Measurements from ENCODE around the gene KHDC4. TPM values are rescaled to one million over a fixed set of nuclear protein-coding genes. Genes with fewer than 3 reads are reported as not detected.

KHDC4 gene
- total and polyA plus RNA-seq, 2 of the 4 experiments (the other 2 are of a cell fraction) = 28.0 to 29.9 TPM

DNA sequence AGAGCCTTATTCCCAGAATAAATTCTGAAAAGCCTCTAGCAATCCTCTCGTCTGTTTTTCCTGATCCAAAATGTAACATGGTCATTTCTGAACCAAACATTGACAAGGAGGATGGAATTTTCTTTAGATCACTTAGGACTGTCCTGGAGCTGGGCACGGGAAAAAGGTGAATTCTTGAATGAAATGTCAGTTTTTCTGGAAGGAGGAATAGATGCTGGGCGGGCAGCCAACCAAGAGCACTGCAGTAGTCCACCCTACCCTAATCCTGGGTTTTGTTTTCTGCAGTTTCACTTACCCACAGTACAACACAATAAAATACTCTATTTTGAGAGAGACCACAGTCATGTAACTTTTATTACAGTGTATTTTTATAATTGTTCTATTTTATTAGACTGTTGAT, 44.0 kb downstream of the KHDC4 start:
- Histone ChIP-seq H4K5ac (ENCODE audit: low read depth, low read length) (0 out of 2 replicates have a peak overlapping the region, but pooled peaks have one; percentile 38), H2BK5ac (ENCODE audit: low read depth, low read length, poor library complexity, severe bottlenecking) (peak overlapping the region; percentile 93), H2AK9ac (replicated peaks; ENCODE audit: low read depth, low read length, poor library complexity) (no peak overlapping the region), H3K56ac (ENCODE audit: extremely low read depth, insufficient read depth, low read length) (no peak overlapping the region), H2BK120ac (ENCODE audit: low read depth, low read length) (peak overlapping the region; percentile 63; the same call in 1 of the 2 replicates), H3K18ac (ENCODE audit: low read depth, low read length) (peak overlapping the region; percentile 48; the same call in 1 of the 2 replicates), H3K4ac (ENCODE audit: low read depth, low read length) (peak overlapping the region; percentile 51; the same call in 1 of the 2 replicates), H3K4me2 (ENCODE audit: low read depth, low read length) (no peak overlapping the region), H3K79me1 (ENCODE audit: low read depth in 1 of 2, low read length in 2 of 2) (peaks cover 0 to 9% of the 10 kb centered on the region in 2 experiments; a peak in 2 of 4 replicates), H4K8ac (ENCODE audit: low read depth in 2 of 2, low read length in 2 of 2) (peak overlapping the region in 1 of 2 experiments; percentile 41; a peak in 2 of 4 replicates), H2AK5ac (ENCODE audit: low read depth, low read length) (peak overlapping the region; percentile 82; the same call in 1 of the 2 replicates), H2BK20ac (ENCODE audit: low read depth, low read length) (peak overlapping the region; percentile 53; the same call in 1 of the 2 replicates), H4K20me1 (ENCODE audit: insufficient read depth, low read length) (no peaks in the 10 kb centered on the region; the same call in 1 of the 2 replicates), H3K36me3 (ENCODE audit: control insufficient read depth, insufficient read depth, low read length) (peaks cover under 1% of the 10 kb centered on the region; the same call in 1 of the 2 replicates), H3K4me1 (ENCODE audit: control insufficient read depth, insufficient read depth, low read length) (peaks cover 19% of the 10 kb centered on the region), H3K23ac (ENCODE audit: low read depth, low read length) (no peak overlapping the region), H3K4me3 (ENCODE audit: insufficient read depth, low read depth, low read length) (no peak overlapping the region), H3K9me3 (ENCODE audit: control insufficient read depth, insufficient read depth, low read length) (no peaks in the 10 kb centered on the region), H3K9me1 (ENCODE audit: insufficient read depth, low read length) (peaks cover 6% of the 10 kb centered on the region), H4K91ac (ENCODE audit: insufficient read depth, low read depth, low read length) (peak overlapping the region; percentile 60; the same call in 1 of the 2 replicates), H2AFZ (replicated peaks; ENCODE audit: low read length, poor library complexity) (no peak overlapping the region), H3K9ac (ENCODE audit: low read depth, low read length) (no peak overlapping the region), H2BK15ac (ENCODE audit: low read depth, low read length) (peak overlapping the region; percentile 36; the same call in 1 of the 3 replicates), H3K14ac (replicated peaks; ENCODE audit: low read depth, low read length) (peak overlapping the region; percentile 48; the same call in 1 of the 2 replicates), H3K27ac (ENCODE audit: insufficient read depth, low read length) (peak overlapping the region; percentile 48; the same call in 1 of the 2 replicates), H3K27me3 (ENCODE audit: control insufficient read depth, insufficient read depth, low read length) (no peaks in the 10 kb centered on the region)
- TF ChIP-seq RAD21 (IDR thresholded peaks at IDR 0.05; ENCODE audit: low read length) = no peak
- no peak for TF ChIP-seq RFX5 (IDR thresholded peaks at IDR 0.05; ENCODE audit: low read depth, low read length)
- TF ChIP-seq MAFK (IDR thresholded peaks at IDR 0.05; ENCODE audit: low read depth, low read length) = no peak
- TF ChIP-seq, protein P1, sequence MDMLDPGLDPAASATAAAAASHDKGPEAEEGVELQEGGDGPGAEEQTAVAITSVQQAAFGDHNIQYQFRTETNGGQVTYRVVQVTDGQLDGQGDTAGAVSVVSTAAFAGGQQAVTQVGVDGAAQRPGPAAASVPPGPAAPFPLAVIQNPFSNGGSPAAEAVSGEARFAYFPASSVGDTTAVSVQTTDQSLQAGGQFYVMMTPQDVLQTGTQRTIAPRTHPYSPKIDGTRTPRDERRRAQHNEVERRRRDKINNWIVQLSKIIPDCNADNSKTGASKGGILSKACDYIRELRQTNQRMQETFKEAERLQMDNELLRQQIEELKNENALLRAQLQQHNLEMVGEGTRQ (IDR thresholded peaks at IDR 0.05; ENCODE audit: low read depth, low read length) = no peak
- TF ChIP-seq, protein P2, sequence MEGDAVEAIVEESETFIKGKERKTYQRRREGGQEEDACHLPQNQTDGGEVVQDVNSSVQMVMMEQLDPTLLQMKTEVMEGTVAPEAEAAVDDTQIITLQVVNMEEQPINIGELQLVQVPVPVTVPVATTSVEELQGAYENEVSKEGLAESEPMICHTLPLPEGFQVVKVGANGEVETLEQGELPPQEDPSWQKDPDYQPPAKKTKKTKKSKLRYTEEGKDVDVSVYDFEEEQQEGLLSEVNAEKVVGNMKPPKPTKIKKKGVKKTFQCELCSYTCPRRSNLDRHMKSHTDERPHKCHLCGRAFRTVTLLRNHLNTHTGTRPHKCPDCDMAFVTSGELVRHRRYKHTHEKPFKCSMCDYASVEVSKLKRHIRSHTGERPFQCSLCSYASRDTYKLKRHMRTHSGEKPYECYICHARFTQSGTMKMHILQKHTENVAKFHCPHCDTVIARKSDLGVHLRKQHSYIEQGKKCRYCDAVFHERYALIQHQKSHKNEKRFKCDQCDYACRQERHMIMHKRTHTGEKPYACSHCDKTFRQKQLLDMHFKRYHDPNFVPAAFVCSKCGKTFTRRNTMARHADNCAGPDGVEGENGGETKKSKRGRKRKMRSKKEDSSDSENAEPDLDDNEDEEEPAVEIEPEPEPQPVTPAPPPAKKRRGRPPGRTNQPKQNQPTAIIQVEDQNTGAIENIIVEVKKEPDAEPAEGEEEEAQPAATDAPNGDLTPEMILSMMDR (conservative IDR thresholded peaks at IDR 0.05; ENCODE audit: low read depth, low read length) = no peak
- no peak for TF ChIP-seq CEBPB (IDR thresholded peaks at IDR 0.05; ENCODE audit: low read depth, low read length)
- no peak for TF ChIP-seq RCOR1 (IDR thresholded peaks at IDR 0.05; ENCODE audit: insufficient replicate concordance, low read length)
- TF ChIP-seq BHLHE40 (IDR thresholded peaks at IDR 0.05; ENCODE audit: low read depth, low read length) = no peak
- no peak for TF ChIP-seq MAZ (IDR thresholded peaks at IDR 0.05; ENCODE audit: borderline replicate concordance, low read depth, low read length)
- no peak for TF ChIP-seq SMC3 (IDR thresholded peaks at IDR 0.05; ENCODE audit: low read depth, low read length)
- TF ChIP-seq, protein P3, sequence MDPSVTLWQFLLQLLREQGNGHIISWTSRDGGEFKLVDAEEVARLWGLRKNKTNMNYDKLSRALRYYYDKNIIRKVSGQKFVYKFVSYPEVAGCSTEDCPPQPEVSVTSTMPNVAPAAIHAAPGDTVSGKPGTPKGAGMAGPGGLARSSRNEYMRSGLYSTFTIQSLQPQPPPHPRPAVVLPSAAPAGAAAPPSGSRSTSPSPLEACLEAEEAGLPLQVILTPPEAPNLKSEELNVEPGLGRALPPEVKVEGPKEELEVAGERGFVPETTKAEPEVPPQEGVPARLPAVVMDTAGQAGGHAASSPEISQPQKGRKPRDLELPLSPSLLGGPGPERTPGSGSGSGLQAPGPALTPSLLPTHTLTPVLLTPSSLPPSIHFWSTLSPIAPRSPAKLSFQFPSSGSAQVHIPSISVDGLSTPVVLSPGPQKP (IDR thresholded peaks at IDR 0.05; ENCODE audit: borderline replicate concordance, low read depth, low read length) = no peak
- TF ChIP-seq NFE2L2 (IDR thresholded peaks at IDR 0.05; ENCODE audit: low read depth, low read length) = no peak
- no peak for TF ChIP-seq POLR2A (IDR thresholded peaks at IDR 0.05; ENCODE audit: low read depth, low read length)
- TF ChIP-seq MXI1 (IDR thresholded peaks at IDR 0.05; ENCODE audit: borderline replicate concordance, low read depth, low read length) = no peak
- TF ChIP-seq FOS (IDR thresholded peaks at IDR 0.05; ENCODE audit: low read depth, low read length) = no peak
- no peak for TF ChIP-seq CHD1 (IDR thresholded peaks at IDR 0.05; ENCODE audit: low read depth, low read length)
- ChIA-PET POLR2A (ENCODE audit: unreplicated experiment) (no interaction called here), CTCF (interaction anchor here (0.7 kb wide), 1 partner anchor 29 kb away, joined by 3 read pairs; no protein-coding TSS in a partner anchor)
- DNase-seq (no peak), ATAC-seq (ENCODE audit: low read depth) (no peak)
- intact Hi-C loops (cut with micrococcal nuclease) = no loop called here
- WGBS, 2 experiments (ENCODE audit: extremely low coverage in 2 of 2, insufficient read length in 1 of 2) = no CpG with 5 or more reads among the region's 3 CpGs
- BruUV-seq (replicated peaks) = no TSS peak
- in situ Hi-C loops (cut with MboI; ENCODE audit: low sequenced_read_pairs) = no loop called here
- dilution Hi-C loops (cut with HindIII; ENCODE audit: low sequenced_read_pairs, unreplicated experiment) = no loop called here

Data from IMR-90 (cell line).